ENCODE results near the gene XDH.

The XDH gene

DNA sequence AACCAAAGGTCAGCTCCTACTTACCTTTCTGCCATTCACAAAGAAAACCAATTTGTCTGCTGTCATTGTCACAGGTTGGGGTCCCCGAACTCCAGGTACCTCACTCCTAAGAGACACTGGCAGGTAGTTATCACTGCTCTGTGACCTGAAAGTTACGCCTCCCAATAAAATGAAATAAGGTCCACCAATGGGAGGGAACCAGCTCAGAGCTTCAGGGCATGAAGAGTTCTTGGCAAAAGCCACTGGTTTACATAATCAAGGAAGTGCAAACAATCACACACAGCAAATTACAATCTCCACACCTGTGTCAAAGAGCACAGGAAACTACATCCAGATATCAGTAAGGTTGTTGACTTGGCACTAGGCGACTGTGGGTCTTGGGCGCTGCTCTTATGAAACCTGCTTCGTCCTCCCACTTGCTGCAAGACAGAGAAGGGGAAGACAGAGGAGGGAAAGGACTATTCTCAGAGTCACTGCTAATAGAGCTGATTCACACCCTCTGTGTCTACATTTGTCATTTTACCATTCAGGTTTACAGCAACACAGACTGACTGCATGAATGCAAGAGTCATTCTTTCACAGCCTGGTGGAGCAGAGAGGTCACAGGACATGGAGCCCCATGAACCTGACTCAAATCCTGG, at the start of gene XDH:
Gene XDH (minus strand): TSS at position 142 of the 641 bp plus-strand sequence. CDS start 76 bp downstream, at position 66.
- peak; percentile 79 for DNase-seq

DNA sequence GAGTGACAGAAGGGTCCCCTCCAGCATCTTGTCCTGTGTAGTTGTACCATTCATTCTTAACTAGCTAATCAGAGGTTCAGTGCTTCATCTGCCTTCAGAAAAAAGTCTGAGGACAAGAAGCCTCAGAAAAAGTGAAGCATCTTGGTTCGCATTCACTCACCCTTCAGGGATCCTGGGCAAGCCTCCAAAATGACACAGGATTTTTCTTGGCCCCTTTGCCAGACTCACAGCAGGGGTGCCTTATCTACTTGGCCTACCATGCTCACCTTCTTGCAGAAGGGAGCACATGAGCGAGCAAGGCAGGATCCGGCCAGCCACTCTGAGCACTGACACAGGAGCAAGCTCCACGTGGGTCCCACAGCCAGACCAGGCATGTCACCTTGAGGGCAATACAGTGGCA, 43.1 kb upstream of the XDH start:
- DNase-seq, result no peak

GRCh38 chr2:31446848-31447247, 32.3 kb upstream of the XDH start:
- DNase-seq, result no peak

- no peak for DNase-seq
These were observed 27.8 kb upstream of the XDH start for GRCh38 chr2:31442376-31442775.

- DNase-seq, result no peak
These were observed 26.2 kb upstream of the XDH start for GRCh38 chr2:31440764-31441163.

- DNase-seq, result peak; percentile 13
These were observed 20.4 kb upstream of the XDH start for GRCh38 chr2:31434911-31435310.

DNA sequence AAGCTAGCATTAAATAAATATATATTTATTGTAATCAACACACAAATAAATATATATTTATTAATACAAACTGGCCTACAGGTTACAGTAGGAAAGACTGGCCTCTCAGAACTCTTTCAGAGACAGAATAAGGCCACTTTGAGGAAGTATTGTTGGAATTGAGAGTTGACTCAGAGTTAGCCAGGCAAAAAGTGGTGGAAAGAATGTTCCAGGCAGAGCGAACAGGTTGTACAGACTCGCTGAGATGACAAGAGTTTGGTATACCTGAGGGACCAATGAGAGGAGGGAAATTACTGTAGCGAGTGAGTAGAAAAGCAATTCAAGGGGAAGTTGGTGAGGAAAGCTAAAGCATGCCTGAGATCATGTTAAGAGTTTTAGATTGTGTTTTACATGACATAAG, 19.0 kb upstream of the XDH start:
- no peak for DNase-seq

- peak; percentile 24 for DNase-seq
These were observed 16.1 kb upstream of the XDH start for GRCh38 chr2:31430439-31431165.

DNA sequence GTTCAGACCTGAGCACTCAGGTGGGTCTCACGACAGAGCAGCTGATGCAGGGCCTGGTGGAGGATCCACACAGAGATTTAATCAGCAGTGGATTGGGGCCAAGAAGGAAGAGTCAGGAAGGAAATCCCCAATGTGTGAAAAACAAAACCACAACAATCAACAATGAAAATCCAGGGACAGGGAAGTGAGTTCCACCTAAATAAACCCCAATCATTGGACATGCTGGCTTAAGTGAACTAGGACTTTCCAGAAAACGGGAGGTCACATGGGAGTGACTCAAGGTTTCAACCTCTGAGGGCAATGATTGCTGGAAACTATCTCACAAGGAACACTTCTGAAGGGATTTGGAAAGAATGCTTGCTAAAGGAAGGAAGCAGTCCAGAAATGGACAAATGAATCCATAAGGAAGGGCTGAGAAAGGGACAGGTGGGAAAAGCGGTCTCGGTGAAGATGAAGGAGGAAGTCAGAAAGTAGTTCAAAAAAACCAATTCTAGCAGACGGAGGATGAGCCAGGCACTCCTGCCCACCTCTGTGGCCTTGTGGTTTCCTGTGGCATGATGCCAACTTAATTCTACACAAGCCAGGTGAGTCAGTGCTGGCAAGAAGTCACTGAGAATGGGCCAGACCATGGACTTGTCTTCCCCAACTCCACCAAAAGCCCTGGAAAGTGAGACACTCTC, 15.4 kb upstream of the XDH start:
- no peak for DNase-seq

DNA sequence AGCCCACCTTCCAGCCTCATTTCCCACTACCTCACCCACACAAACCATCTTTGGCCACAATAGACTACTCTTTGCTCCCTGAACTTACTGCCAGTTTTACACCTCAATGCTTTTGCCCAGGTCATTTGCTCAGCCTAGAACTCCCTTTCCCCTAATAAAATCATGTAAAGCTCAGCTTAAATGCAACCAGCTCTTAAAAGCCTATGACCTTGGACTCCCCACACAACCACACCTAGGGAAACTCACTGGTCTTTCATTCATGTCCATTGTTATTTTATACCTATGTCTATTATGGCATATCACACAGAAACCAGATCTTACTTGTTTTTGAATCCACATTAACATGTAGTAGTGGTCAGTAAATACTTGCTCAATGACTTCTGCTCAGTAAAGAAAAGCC, 14.5 kb upstream of the XDH start:
- DNase-seq, result no peak

DNA sequence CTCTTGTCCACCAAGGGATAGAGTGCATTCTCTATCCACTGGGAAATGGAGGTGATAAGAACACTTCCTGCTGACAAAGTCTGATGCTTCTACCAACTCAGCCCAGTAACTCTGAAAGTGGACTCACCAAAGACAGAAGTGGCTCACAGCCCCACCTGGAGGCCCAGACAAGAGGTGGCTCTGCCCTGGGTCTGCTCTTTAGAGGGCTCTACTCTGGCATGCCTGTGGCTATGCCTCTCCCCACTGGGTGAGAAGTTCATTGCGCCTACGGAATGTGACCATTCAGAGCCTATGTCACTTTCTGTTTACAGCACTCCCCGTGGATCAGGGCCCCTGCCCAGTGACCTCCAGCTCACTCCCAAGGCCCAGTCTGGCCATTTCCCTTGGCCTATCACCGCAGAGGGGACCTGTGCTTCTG, 13.5 kb upstream of the XDH start:
- no peak for DNase-seq

- DNase-seq, result no peak
These were observed 11.6 kb upstream of the XDH start for GRCh38 chr2:31426096-31426495.

GRCh38 chr2:31421634-31422033, 7.1 kb upstream of the XDH start:
- no peak for DNase-seq

GRCh38 chr2:31420936-31421335, 6.4 kb upstream of the XDH start:
- no peak for DNase-seq

- DNase-seq, result no peak
These were observed 4.8 kb upstream of the XDH start for GRCh38 chr2:31419386-31419785.

DNA sequence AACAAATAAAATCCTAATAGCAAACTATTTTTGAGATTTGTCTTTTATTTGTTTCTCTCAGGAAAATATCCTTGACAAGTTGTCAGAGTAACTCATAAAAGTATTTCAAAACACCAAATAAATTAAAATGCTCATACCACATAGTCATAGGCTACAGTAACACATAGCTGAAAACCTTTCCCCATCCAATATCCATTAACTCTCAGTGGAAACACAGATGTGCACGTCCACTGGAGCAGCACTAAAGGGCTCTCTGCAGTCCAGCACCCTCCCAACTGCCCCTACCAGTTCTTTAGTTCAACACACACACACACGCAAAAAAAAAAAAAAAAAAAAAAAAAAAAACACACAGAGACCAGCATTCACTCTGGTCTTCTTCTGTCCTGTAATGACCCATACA, 879 bp upstream of the XDH start:
- DNase-seq, result no peak

DNA sequence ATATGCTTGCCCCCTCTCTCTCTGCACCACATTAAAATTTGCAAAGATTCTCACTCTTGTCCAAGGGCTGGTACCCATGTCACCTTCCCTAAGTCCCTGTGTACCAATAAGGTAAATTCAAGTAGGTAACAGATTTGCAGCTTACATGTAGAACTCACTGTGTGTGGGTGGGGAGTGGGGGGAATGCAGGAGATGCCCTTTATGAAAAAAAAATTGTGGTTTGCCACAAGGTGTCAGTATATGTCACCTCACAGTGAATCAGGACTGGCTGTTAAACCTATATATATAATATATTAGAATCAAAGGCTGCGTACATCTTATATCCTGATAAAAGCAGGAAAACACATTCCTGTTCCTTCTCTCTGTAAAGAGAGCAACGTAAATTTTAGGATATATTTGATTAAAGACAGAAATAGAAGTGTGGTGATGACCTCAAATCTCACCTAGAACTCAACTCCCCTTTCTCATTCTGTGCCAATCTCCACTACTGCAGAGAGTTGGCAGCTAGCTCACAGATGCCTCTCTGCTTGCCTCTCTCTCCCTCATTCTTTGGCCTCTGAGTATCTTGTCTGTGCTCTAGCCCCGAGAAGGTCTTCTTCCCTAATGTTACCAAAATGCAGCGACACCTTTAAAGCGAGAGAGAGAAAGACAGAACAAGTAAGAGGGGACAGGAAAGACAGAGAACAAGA, 536 bp downstream of the XDH start:
- peak; percentile 18 for DNase-seq

- DNase-seq, result no peak
These were observed 1.5 kb downstream of the XDH start for GRCh38 chr2:31413025-31413424.

DNA sequence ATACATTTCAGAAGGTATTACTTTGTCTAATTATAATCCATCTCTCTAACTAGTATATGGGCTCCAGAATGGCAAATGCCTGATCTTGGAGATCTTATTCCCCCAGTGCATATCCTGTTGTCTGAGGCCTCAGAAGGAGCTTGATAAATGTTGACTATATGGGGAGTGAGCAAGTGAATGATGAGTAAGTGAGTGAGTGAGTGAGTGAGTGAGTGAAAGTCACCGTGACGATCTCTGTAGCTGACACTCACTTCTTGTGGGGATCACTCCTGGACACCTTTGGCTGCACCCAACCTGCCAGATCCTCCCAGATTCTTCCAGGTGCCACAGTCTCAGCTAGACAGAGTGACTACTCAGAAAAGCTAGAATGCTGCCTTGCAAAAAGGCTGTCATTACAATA, 2.8 kb downstream of the XDH start:
- DNase-seq, result no peak

GRCh38 chr2:31406593-31407385, 7.8 kb downstream of the XDH start:
- DNase-seq, result no peak

- DNase-seq, result no peak
These were observed 9.7 kb downstream of the XDH start for GRCh38 chr2:31404827-31405226.

DNA sequence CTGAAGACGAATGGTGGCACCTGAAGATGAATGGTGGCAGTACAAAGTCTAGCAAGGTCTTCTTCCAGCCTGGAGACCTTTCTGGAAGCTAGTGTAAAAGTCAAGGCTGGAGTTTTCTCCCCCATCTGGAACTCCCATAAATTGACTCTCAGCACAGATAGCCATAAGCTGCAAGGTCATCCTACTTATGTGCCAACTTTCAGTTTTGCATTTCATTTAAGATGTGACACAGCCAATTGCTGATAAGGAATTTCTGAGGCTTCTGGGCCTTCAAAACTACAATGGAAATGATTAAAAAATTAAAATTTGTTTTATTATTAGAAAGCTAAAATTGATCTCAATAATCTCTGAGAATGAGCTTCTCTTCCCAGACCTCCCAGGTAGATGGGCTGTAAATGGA, 10.2 kb downstream of the XDH start:
- DNase-seq, result no peak

DNA sequence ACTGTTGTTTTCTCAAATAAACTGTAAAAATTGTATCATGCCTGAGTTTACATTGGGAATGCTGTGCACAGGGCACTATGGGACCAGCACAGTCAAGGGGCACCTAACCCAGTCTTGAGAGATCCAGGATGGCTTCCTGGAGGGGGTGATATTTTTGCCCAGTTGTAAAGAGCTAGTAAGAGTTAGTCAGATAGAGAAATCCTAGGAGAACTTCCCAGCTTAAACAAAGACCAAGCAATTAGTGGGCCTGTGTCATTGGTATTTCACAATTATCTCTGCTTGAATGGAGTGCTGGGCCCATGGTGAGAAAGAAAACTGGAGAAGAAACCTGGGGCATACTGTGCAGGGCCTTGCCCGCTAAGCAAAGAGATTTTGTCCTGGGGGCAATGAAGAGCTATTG, 12.2 kb downstream of the XDH start:
- peak; percentile 10 for DNase-seq
